ENCODE measurements around the gene SPOP. TPM values are rescaled to one million over a fixed set of nuclear protein-coding genes. Genes with fewer than 3 reads are reported as not detected.

The SPOP gene
- total and polyA plus RNA-seq, 9 of the 15 experiments (the other 6 are each of a cell fraction or from before 2014, with no cell fraction given), result 34.2 to 65.9 (median 39.7) TPM

DNA sequence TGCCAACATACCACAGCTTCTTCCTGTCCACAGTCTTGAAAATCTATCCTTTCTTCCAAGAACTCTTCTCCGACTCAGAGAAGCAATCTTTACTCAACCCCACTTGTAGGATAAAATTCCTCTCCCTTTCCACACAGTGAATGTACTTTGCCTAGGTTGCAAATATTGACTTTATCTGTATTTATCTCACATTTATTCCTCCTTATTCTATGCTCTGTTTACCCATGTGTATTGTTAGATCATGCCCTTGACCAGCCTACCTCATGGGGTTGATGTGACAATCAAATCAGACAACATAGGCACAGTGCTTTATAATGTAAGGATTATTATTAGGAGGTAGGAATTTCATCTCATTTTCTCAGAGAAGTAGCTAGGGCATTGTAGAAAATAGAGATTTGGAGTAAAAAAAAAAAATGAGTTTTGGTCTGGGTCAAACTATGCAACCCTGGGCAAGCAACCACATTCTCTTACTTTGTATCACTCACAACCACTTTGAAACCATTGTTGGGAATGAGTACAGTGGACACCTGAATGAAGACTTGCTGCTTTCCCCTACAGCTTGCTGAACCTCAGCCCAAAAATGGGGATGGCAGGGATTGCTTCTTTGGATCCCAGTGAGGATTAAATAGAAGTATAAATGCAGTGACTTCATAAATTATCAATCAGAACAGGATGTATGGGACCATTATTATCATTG is 38.9 kb upstream of the SPOP start (continued):
- TF ChIP-seq, protein P1, sequence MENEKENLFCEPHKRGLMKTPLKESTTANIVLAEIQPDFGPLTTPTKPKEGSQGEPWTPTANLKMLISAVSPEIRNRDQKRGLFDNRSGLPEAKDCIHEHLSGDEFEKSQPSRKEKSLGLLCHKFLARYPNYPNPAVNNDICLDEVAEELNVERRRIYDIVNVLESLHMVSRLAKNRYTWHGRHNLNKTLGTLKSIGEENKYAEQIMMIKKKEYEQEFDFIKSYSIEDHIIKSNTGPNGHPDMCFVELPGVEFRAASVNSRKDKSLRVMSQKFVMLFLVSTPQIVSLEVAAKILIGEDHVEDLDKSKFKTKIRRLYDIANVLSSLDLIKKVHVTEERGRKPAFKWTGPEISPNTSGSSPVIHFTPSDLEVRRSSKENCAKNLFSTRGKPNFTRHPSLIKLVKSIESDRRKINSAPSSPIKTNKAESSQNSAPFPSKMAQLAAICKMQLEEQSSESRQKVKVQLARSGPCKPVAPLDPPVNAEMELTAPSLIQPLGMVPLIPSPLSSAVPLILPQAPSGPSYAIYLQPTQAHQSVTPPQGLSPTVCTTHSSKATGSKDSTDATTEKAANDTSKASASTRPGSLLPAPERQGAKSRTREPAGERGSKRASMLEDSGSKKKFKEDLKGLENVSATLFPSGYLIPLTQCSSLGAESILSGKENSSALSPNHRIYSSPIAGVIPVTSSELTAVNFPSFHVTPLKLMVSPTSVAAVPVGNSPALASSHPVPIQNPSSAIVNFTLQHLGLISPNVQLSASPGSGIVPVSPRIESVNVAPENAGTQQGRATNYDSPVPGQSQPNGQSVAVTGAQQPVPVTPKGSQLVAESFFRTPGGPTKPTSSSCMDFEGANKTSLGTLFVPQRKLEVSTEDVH (IDR thresholded peaks at IDR 0.05; ENCODE audit: low read depth, partially characterized antibody), result no peak

DNA sequence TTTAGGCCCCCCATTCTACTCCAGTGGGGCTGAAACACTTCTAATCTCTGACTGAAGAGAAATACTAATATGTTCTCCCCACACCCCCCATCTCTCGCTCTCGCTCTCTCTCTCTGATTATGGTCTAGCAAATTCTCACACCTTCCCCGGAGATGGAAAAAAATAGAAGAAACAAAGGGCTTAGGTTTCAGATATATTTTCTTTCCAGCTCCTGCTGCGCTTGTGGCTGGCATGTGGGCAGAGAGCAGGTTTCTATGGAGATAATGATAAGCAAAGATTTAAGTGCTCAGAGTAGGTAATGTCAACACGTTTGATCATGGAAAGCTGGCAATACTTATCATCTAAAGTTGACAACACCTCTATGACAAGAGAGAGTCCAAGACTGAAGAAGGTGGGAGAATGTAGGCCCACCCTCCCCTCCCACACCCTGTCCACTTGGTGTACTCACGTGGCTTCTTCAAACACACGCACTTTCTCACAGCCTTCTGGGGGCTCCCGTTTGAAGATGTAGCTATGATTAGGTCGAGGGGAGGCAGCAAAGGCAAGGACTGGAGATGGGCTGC is 37.9 kb upstream of the SPOP start:
- 84% methylated on average over 9 of the region's 9 CpGs for WGBS (ENCODE audit: insufficient coverage, low coverage, missing lambda C conversion rate)
- Histone ChIP-seq H4K20me1 (replicated peaks; ENCODE audit: control insufficient read depth, insufficient read depth, low read length) (no peaks in the 10 kb centered on the region), H3K27me3 (ENCODE audit: control insufficient read depth in 2 of 2, insufficient read depth in 2 of 2, low read length in 2 of 2) (no peaks in the 10 kb centered on the region), H3K4me3 (no peak overlapping the region), H3K79me2 (ENCODE audit: control insufficient read depth, insufficient read depth, low read length) (no peaks in the 10 kb centered on the region), H3K9me1 (ENCODE audit: control insufficient read depth, insufficient read depth, low read length) (peaks cover 4% of the 10 kb centered on the region), H3K27ac (ENCODE audit: extremely low read depth, low read depth, low read length) (no peak overlapping the region), H2AFZ (ENCODE audit: low read depth, low read length) (no peak overlapping the region), H3K9ac (ENCODE audit: insufficient read depth in 1 of 2, low read depth in 2 of 2, low read length in 2 of 2) (no peak overlapping the region), H3K9me3 (replicated peaks; ENCODE audit: control insufficient read depth, insufficient read depth, low read depth, low read length) (no peaks in the 10 kb centered on the region), H3K4me2 (ENCODE audit: insufficient read depth, low read length) (no peak overlapping the region), H3K4me1 (replicated peaks in 1 of 2; ENCODE audit: control insufficient read depth in 2 of 2, insufficient read depth in 2 of 2, low read length in 2 of 2) (no peaks in the 10 kb centered on the region), H3K36me3 (ENCODE audit: control insufficient read depth, insufficient read depth, low read length) (peaks cover 94% of the 10 kb centered on the region)
- ATAC-seq, result no peak
- intact Hi-C loops (cut with micrococcal nuclease), result no loop called here
- no peak for DNase-seq (ENCODE audit: extremely low read depth in 1 of 4, low spot score in 3 of 4)
- FAIRE-seq, result no peak
- TF ChIP-seq COPS2 (conservative IDR thresholded peaks at IDR 0.05) (no peak), CCAR2 (IDR thresholded peaks at IDR 0.05; ENCODE audit: low read depth, low read length) (no peak), TEAD4 (IDR thresholded peaks at IDR 0.05; ENCODE audit: low read length) (no peak), TEAD4 (CRISPR knock-in tag; IDR thresholded peaks at IDR 0.05; ENCODE audit: borderline replicate concordance) (no peak), NCOA1 (IDR thresholded peaks at IDR 0.05; ENCODE audit: low read depth) (no peak), ZNF695 (CRISPR knock-in tag; IDR thresholded peaks at IDR 0.05) (no peak), RAD21 (CRISPR knock-in tag; conservative IDR thresholded peaks at IDR 0.05 in 1 of 2, IDR thresholded peaks at IDR 0.05 in 1 of 2) (no peak)
- TF ChIP-seq, protein P2, sequence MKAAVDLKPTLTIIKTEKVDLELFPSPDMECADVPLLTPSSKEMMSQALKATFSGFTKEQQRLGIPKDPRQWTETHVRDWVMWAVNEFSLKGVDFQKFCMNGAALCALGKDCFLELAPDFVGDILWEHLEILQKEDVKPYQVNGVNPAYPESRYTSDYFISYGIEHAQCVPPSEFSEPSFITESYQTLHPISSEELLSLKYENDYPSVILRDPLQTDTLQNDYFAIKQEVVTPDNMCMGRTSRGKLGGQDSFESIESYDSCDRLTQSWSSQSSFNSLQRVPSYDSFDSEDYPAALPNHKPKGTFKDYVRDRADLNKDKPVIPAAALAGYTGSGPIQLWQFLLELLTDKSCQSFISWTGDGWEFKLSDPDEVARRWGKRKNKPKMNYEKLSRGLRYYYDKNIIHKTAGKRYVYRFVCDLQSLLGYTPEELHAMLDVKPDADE (conservative IDR thresholded peaks at IDR 0.05; ENCODE audit: control insufficient read depth, low read depth, low read length), result no peak
- in situ Hi-C loops (cut with MboI), result no loop called here
- no TSS peak for BruUV-seq (replicated peaks)
- POLR2A ChIA-PET, result interaction anchor here (1.0 to 2.3 kb wide), 2 partner anchors 8 to 19 kb away, joined by 3 to 7 read pairs; partner anchors contain the start of gene SLC35B1
- CTCF ChIA-PET (ENCODE audit: low intra/inter-chr PET ratio), result no interaction called here
